CD14-positive monocyte (primary cell): ENCODE measurements around the gene TBCCD1. TPM values are rescaled to one million over a fixed set of nuclear protein-coding genes. Genes with fewer than 3 reads are reported as not detected.

ENCODE experiments used
- DNase-seq, 3 donors: peaks; one replicate each; pipeline ENCODE4 v3.0.0-alpha.2; 2011 to 2022
- H2AFZ ChIP-seq: 2 replicates; pipeline ENCODE4 v1.6.0; 2012; ENCODE audit warnings: mild to moderate bottlenecking, low read depth, low read length, inconsistent platforms; ENCODE audit not compliant: insufficient read depth, poor library complexity, severe bottlenecking
- H3K27ac ChIP-seq, 2 donors: 1 replicate in 1 of 2; 2 replicates in 1 of 2; pipeline ENCODE4 v1.5.1; 2012 to 2013; ENCODE audit warnings: low read length in 2 of 2, control low read depth in 1 of 2, inconsistent platforms in 1 of 2, low read depth in 1 of 2, mild to moderate bottlenecking in 1 of 2
- H3K27me3 ChIP-seq, 2 donors: one replicate each; pipeline versions ENCODE4 v1.6.0 to v1.6.1; 2011 to 2013; ENCODE audit warnings: low read length in 2 of 2; ENCODE audit not compliant: control insufficient read depth in 2 of 2, insufficient read depth in 2 of 2
- H3K36me3 ChIP-seq, 2 donors: replicated peaks in 1 of 2; 1 replicate in 1 of 2; 2 replicates in 1 of 2; pipeline versions ENCODE4 v1.5.1 to v1.6.1; 2012 to 2013; ENCODE audit warnings: low read length in 2 of 2, control low read depth in 1 of 2, inconsistent platforms in 1 of 2, mild to moderate bottlenecking in 1 of 2; ENCODE audit not compliant: insufficient read depth in 2 of 2, control insufficient read depth in 1 of 2
- H3K4me1 ChIP-seq, 2 donors: 1 replicate in 1 of 2; 2 replicates in 1 of 2; pipeline versions ENCODE4 v1.5.1 to v1.6.1; 2012 to 2013; ENCODE audit warnings: low read length in 2 of 2, control low read depth in 1 of 2, inconsistent platforms in 1 of 2, mild to moderate bottlenecking in 1 of 2, moderate library complexity in 1 of 2; ENCODE audit not compliant: insufficient read depth in 2 of 2, control insufficient read depth in 1 of 2
- H3K4me2 ChIP-seq: replicated peaks from 2 replicates; pipeline ENCODE3; 2012; ENCODE audit warnings: low read length, moderate library complexity, mild to moderate bottlenecking; ENCODE audit not compliant: poor library complexity, severe bottlenecking; ENCODE audit errors: extremely low read depth
- H3K4me3 ChIP-seq, 3 experiments: fragments of 200-600 bp in 1 of 3; sonication (generic) in 1 of 3; replicated peaks in 1 of 3; 1 replicate in 2 of 3; 2 replicates in 1 of 3; pipeline ENCODE4 v1.5.1; 2011 to 2013; ENCODE audit warnings: low read length in 3 of 3, mild to moderate bottlenecking in 3 of 3, control low read depth in 2 of 3, low read depth in 2 of 3, inconsistent platforms in 1 of 3, moderate library complexity in 1 of 3
- H3K79me2 ChIP-seq: 2 replicates; pipeline ENCODE4 v1.6.0; 2012; ENCODE audit warnings: mild to moderate bottlenecking, control low read depth, inconsistent platforms, low read length, moderate library complexity; ENCODE audit not compliant: insufficient read depth
- H3K9ac ChIP-seq: 2 replicates; pipeline ENCODE4 v1.6.0; 2017; ENCODE audit warnings: low read length, mild to moderate bottlenecking; ENCODE audit not compliant: insufficient read depth, poor library complexity, severe bottlenecking
- H3K9me3 ChIP-seq, 2 donors: replicated peaks in 1 of 2; 1 replicate in 1 of 2; 2 replicates in 1 of 2; pipeline versions ENCODE4 v1.5.1 to v1.6.1; 2012 to 2013; ENCODE audit warnings: low read length in 2 of 2, control low read depth in 1 of 2; ENCODE audit not compliant: control insufficient read depth in 1 of 2, insufficient read depth in 1 of 2
- H4K20me1 ChIP-seq: 2 replicates; pipeline ENCODE4 v1.6.0; 2012; ENCODE audit warnings: mild to moderate bottlenecking, low read length, control low read depth, moderate library complexity; ENCODE audit not compliant: insufficient read depth
- H3K27ac Mint-ChIP-seq, 7 donors: one replicate each; pipeline ENCODE4 v1.8.0; 2020; ENCODE audit warnings: mild to moderate bottlenecking in 7 of 7, mixed read lengths in 7 of 7, moderate library complexity in 6 of 7, inconsistent platforms in 2 of 7
- H3K27me3 Mint-ChIP-seq, 3 donors: one replicate each; pipeline ENCODE4 v1.8.0; 2021 to 2022; ENCODE audit warnings: low read depth in 3 of 3, mild to moderate bottlenecking in 3 of 3, mixed read lengths in 3 of 3, moderate library complexity in 3 of 3, inconsistent platforms in 1 of 3
- H3K36me3 Mint-ChIP-seq, 2 donors: one replicate each; pipeline ENCODE4 v1.8.0; 2020; ENCODE audit warnings: mixed read lengths in 2 of 2, inconsistent platforms in 1 of 2, mild to moderate bottlenecking in 1 of 2
- H3K4me1 Mint-ChIP-seq: one replicate; pipeline ENCODE4 v1.8.0; 2020; ENCODE audit warnings: mild to moderate bottlenecking, mixed read lengths
- H3K4me3 Mint-ChIP-seq, 2 donors: one replicate each; pipeline ENCODE4 v1.8.0; 2020; ENCODE audit warnings: mild to moderate bottlenecking in 2 of 2, mixed read lengths in 2 of 2, moderate library complexity in 1 of 2
- H3K9me3 Mint-ChIP-seq, 7 donors: one replicate each; pipeline ENCODE4 v1.8.0; 2020 to 2022; ENCODE audit warnings: mixed read lengths in 7 of 7, mild to moderate bottlenecking in 6 of 7, moderate library complexity in 6 of 7, inconsistent platforms in 2 of 7
- WGBS: methylation state at CpG from one replicate; pipeline ENCODE4 v1.1.5; 2013; ENCODE audit warnings: missing lambda C conversion rate; ENCODE audit not compliant: insufficient coverage; 5-methylcytosine and 5-hydroxymethylcytosine counted together
- intact Hi-C, 2 donors: fragments of 100-400 bp; cut with micrococcal nuclease; formaldehyde crosslinking; loops; one replicate each; pipeline versions ENCODE4 v1.15.0 to v1.15.1; 2023
- polyA plus RNA-seq, 3 donors: library from polyadenylated mRNA; depleted of rRNA in 1 of 3; unstranded in 2 of 3; stranded (reverse) in 1 of 3; fragments of 300-500 nt in 2 of 3; fragments of >200 nt in 1 of 3; fragmentation: Illumina TruSeq in 2 of 3; gene quantifications; 1 replicate in 2 of 3; 2 replicates in 1 of 3; pipeline ENCODE4 v1.2.3, GENCODE V29; 2012 to 2021
- TF ChIP-seq, protein P1 (sequence below): fragments of 200-600 bp; IDR thresholded peaks from one replicate; pipeline ENCODE4 v1.8.0; 2022; ENCODE audit warnings: antibody characterized with exemption, mild to moderate bottlenecking

The TBCCD1 gene
- polyA plus RNA-seq, 3 donors: 9.2 to 9.6 (median 9.6) TPM

DNA sequence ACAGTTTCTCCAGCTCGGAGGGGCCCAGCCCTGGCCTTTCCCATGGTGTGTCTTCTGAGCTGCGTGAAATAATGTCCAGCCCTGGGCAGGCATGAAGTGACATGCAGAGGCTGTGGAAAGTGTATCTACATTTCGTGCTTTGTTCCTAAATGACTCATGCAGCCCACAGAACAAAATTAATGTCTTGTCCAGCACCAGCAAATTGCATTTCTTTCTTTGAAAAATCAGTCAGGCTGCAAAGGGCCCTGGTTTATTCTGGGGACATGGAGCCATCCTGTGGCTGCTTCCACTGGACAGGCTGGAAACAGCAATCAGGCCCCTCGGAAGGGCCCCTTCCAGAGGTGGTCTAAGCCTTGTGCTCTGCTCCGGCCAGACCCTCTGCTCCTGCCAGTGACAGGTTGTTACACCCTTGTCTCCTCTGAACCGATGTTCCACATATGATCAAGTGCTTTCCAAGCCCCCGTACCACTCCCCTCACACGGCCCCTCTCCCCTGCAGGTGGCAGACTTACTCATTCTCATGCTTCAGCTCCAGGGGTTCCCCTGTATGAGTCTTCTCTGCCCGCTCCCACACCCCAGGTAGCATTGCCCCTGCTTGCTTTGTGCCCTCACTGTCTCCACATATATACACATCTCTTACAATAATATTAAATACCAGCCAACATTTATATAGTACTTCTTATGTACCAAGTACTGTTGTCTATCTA, 56.6 kb downstream of the TBCCD1 start:
- peaks cover 0 to 1% (median 1%) of the 10 kb centered on the region in 3 donors for H3K27me3 Mint-ChIP-seq

DNA sequence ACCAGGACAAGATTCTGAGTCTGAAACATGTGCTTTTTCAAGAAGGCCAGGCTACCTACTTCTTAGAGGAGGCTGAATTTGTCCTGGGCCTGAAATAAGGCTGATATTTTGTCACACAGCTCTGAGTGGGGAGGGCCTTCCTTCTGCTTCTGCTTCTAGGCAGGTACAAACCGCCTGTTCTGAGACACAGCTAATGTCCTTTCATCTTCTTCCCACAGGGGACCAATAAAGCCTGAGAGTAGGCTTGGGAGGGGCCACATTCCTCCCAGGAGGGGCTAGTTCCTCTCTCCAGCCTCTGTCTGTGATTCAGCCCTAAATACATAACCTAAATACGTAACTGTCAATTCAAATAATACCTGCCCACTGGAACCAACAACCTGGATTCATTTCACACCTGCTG, 57.7 kb downstream of the TBCCD1 start:
- Mint-ChIP-seq H3K4me3 (no peak overlapping the region), H3K27ac (no peak overlapping the region)
- TF ChIP-seq, protein P1, sequence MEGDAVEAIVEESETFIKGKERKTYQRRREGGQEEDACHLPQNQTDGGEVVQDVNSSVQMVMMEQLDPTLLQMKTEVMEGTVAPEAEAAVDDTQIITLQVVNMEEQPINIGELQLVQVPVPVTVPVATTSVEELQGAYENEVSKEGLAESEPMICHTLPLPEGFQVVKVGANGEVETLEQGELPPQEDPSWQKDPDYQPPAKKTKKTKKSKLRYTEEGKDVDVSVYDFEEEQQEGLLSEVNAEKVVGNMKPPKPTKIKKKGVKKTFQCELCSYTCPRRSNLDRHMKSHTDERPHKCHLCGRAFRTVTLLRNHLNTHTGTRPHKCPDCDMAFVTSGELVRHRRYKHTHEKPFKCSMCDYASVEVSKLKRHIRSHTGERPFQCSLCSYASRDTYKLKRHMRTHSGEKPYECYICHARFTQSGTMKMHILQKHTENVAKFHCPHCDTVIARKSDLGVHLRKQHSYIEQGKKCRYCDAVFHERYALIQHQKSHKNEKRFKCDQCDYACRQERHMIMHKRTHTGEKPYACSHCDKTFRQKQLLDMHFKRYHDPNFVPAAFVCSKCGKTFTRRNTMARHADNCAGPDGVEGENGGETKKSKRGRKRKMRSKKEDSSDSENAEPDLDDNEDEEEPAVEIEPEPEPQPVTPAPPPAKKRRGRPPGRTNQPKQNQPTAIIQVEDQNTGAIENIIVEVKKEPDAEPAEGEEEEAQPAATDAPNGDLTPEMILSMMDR: no peak

More for the DNA sequence above, 56.6 kb downstream of the TBCCD1 start:
- H3K27me3 ChIP-seq: no peaks in the 10 kb centered on the region
- no peak overlapping the region for H3K27ac ChIP-seq
- no peaks in the 10 kb centered on the region for H4K20me1 ChIP-seq
- Mint-ChIP-seq H3K4me3 (no peak overlapping the region), H3K36me3 (no peaks in the 10 kb centered on the region), H3K9me3 (no peaks in the 10 kb centered on the region), H3K27ac (no peak overlapping the region), H3K4me1 (peaks cover 12% of the 10 kb centered on the region)
- H3K4me3 ChIP-seq: no peak overlapping the region
- H3K4me2 ChIP-seq: no peak overlapping the region
- H3K9me3 ChIP-seq: no peaks in the 10 kb centered on the region
- no peak overlapping the region for H3K9ac ChIP-seq
- 85% methylated on average over 8 of the region's 9 CpGs for WGBS
- H3K36me3 ChIP-seq: no peaks in the 10 kb centered on the region
- TF ChIP-seq, protein P1: no peak
- H3K4me1 ChIP-seq: peaks cover 0 to 7% of the 10 kb centered on the region in 2 donors
- intact Hi-C loops: no loop called here
- H3K79me2 ChIP-seq: no peaks in the 10 kb centered on the region
- H2AFZ ChIP-seq: no peak overlapping the region
- DNase-seq: no peak

More for the DNA sequence above, 57.7 kb downstream of the TBCCD1 start:
- Histone ChIP-seq H3K9ac (no peak overlapping the region), H3K4me2 (no peak overlapping the region), H3K27ac (no peak overlapping the region), H3K9me3 (no peaks in the 10 kb centered on the region), H3K79me2 (no peaks in the 10 kb centered on the region), H3K4me1 (no peaks in the 10 kb centered on the region), H2AFZ (no peak overlapping the region), H3K27me3 (no peaks in the 10 kb centered on the region), H4K20me1 (no peaks in the 10 kb centered on the region), H3K4me3 (no peak overlapping the region), H3K36me3 (no peaks in the 10 kb centered on the region)
- H3K9me3 Mint-ChIP-seq: no peaks in the 10 kb centered on the region
- no peak for DNase-seq
- 57% methylated on average over 1 of the region's 2 CpGs for WGBS
- H3K36me3 Mint-ChIP-seq: no peaks in the 10 kb centered on the region
- peaks cover under 1% of the 10 kb centered on the region for H3K4me1 Mint-ChIP-seq
- intact Hi-C loops: no loop called here
- H3K27me3 Mint-ChIP-seq: peaks cover 0 to 1% (median 1%) of the 10 kb centered on the region in 3 donors
